K562 (cell line): ENCODE results near the gene TSPAN14. TPM values are rescaled to one million over a fixed set of nuclear protein-coding genes. Genes with fewer than 3 reads are reported as not detected.

Experiments used
- ARID1B ChIP-seq: fragments of 450-650 bp; IDR thresholded peaks from 2 replicates; pipeline ENCODE4 v1.6.1; 2016; ENCODE audit warnings: antibody characterized with exemption, mild to moderate bottlenecking, inconsistent platforms
- ATF4 ChIP-seq: fragments of 450-650 bp; formaldehyde crosslinking; IDR thresholded peaks from 2 replicates; pipeline ENCODE4 v1.4.0; 2022; ENCODE audit warnings: mild to moderate bottlenecking, moderate library complexity
- CC2D1A ChIP-seq: fragments of 450-650 bp; IDR thresholded peaks from 2 replicates; pipeline ENCODE4 v1.6.1; 2017; ENCODE audit warnings: mild to moderate bottlenecking
- CEBPB ChIP-seq: fragments of 450-650 bp; IDR thresholded peaks from 2 replicates; pipeline ENCODE4 v1.6.1; 2016; ENCODE audit warnings: missing genetic modification characterization, missing compliant biosample characterization
- E2F6 ChIP-seq, 2 experiments: IDR thresholded peaks; 2 replicates each; pipeline ENCODE4 v1.6.1; 2011; ENCODE audit warnings: borderline replicate concordance in 1 of 2, control low read depth in 1 of 2, low read depth in 1 of 2, low read length in 1 of 2, mild to moderate bottlenecking in 1 of 2, mixed read lengths in 1 of 2, moderate library complexity in 1 of 2; ENCODE audit not compliant: insufficient read depth in 1 of 2, insufficient read length in 1 of 2, poor library complexity in 1 of 2, severe bottlenecking in 1 of 2; ENCODE audit errors: extremely low read depth in 1 of 2
- ETV1 ChIP-seq: fragments of 450-650 bp; conservative IDR thresholded peaks from 2 replicates; pipeline ENCODE4 v1.6.1; 2016; ENCODE audit warnings: missing genetic modification characterization, control low read depth, low read depth, missing compliant biosample characterization
- JUND ChIP-seq, 2 experiments: IDR thresholded peaks; 2 replicates in 1 of 2; 3 replicates in 1 of 2; pipeline ENCODE4 v1.6.1; 2011; ENCODE audit warnings: borderline replicate concordance in 2 of 2, low read depth in 2 of 2, low read length in 2 of 2, improper control_type of control experiment in 1 of 2, missing biosample characterization in 1 of 2, missing genetic modification characterization in 1 of 2, missing genetic modification reagents in 1 of 2
- KDM1A ChIP-seq, 2 experiments: fragments of 450-650 bp; IDR thresholded peaks; 2 replicates each; pipeline ENCODE4 v1.6.1; 2016; ENCODE audit warnings: mild to moderate bottlenecking in 2 of 2
- KLF1 ChIP-seq: fragments of 450-650 bp; IDR thresholded peaks from 2 replicates; pipeline ENCODE4 v1.6.1; 2016; ENCODE audit warnings: missing genetic modification characterization, missing compliant biosample characterization
- MAFF ChIP-seq: IDR thresholded peaks from 2 replicates; pipeline ENCODE4 v1.6.1; 2012; ENCODE audit warnings: low read length, improper control_type of control experiment
- MAZ ChIP-seq, 2 experiments: fragments of 450-650 bp in 1 of 2; sonication (generic) in 1 of 2; formaldehyde crosslinking; IDR thresholded peaks in 1 of 2; conservative IDR thresholded peaks in 1 of 2; 2 replicates each; pipeline versions ENCODE4 v1.4.0 to v1.5.0; 2020; ENCODE audit warnings: mild to moderate bottlenecking in 1 of 2, missing genetic modification reagents in 1 of 2
- PHB2 ChIP-seq: fragments of 450-650 bp; IDR thresholded peaks from 2 replicates; pipeline ENCODE4 v1.6.1; 2017; ENCODE audit warnings: low read depth
- SFPQ ChIP-seq: fragments of 200-400 bp; formaldehyde crosslinking; IDR thresholded peaks from 2 replicates; pipeline ENCODE4 v1.6.1; 2017; ENCODE audit warnings: mild to moderate bottlenecking, low read depth, low read length, moderate library complexity
- SIRT6 ChIP-seq: IDR thresholded peaks from one replicate; pipeline ENCODE4 v1.6.1; 2012; ENCODE audit warnings: low read depth, mild to moderate bottlenecking, control low read depth, inconsistent platforms, low read length, moderate library complexity
- SMARCE1 ChIP-seq: fragments of 450-650 bp; IDR thresholded peaks from 2 replicates; pipeline ENCODE4 v1.7.1; 2016; ENCODE audit warnings: mild to moderate bottlenecking
- TFAP4 ChIP-seq: sonication (generic); formaldehyde crosslinking; IDR thresholded peaks from 2 replicates; pipeline ENCODE4 v1.8.0; 2022; ENCODE audit warnings: missing genetic modification reagents, mild to moderate bottlenecking, moderate library complexity, borderline replicate concordance
- THRB ChIP-seq: fragments of 450-650 bp; formaldehyde crosslinking; conservative IDR thresholded peaks from 2 replicates; pipeline ENCODE4 v1.4.0; 2022; ENCODE audit warnings: mild to moderate bottlenecking, missing genetic modification characterization
- ZFP1 ChIP-seq: fragments of 450-650 bp; formaldehyde crosslinking; IDR thresholded peaks from 2 replicates; pipeline ENCODE4 v1.4.0; 2020; ENCODE audit warnings: mild to moderate bottlenecking, mixed read lengths
- ZFX ChIP-seq: sonication (generic); formaldehyde crosslinking; IDR thresholded peaks from 2 replicates; pipeline ENCODE4 v1.8.0; 2022; ENCODE audit warnings: mild to moderate bottlenecking, missing genetic modification reagents, moderate library complexity
- ZNF384 ChIP-seq: IDR thresholded peaks from 2 replicates; pipeline ENCODE4 v1.6.1; 2012; ENCODE audit warnings: low read depth, low read length, improper control_type of control experiment
- polyA plus RNA-seq, 8 experiments: library from polyadenylated mRNA; depleted of rRNA in 4 of 8; stranded (reverse) in 5 of 8; unstranded in 3 of 8; fragments of >200 nt; fragmentation: Nextera tagmentation in 2 of 8; fragmentation: Illumina TruSeq in 1 of 8; extraction: Ambion mirVana in 2 of 8; extraction: Trizol in 1 of 8; gene quantifications; 2 replicates each; pipeline versions ENCODE4 v1.2.1 to v1.2.3, GENCODE V29; 2011 to 2014; ENCODE audit warnings: inconsistent platforms in 1 of 8, missing spikeins in 1 of 8
- total RNA-seq, 7 experiments: library from RNA; depleted of rRNA in 6 of 7; stranded (reverse); fragments of >200 nt in 6 of 7; fragmentation: Illumina TruSeq in 2 of 7; extraction: Trizol in 2 of 7; gene quantifications; 2 replicates each; pipeline versions ENCODE4 v1.2.1 to v1.2.3, GENCODE V29; 2011 to 2021; ENCODE audit warnings: low replicate concordance in 1 of 7

TSPAN14 gene
- total and polyA plus RNA-seq, 9 of the 15 experiments (the other 6 are each of a cell fraction or from before 2014, with no cell fraction given) = 5.8 to 92.9 (median 23.3) TPM

GRCh38 chr10:80498833-80499741 lies 45.0 kb downstream of the TSPAN14 start (continued):
- peak; percentile 38 to 45 for TF ChIP-seq KDM1A (IDR thresholded peaks at IDR 0.05)
- 0 out of 2 replicates have a peak, but pooled peaks have one; percentile 16 for TF ChIP-seq ZNF384
- peak; percentile 35; the same call in 1 of the 2 replicates for TF ChIP-seq ZFX
- no peak for TF ChIP-seq THRB (CRISPR knock-in tag)
- no peak for TF ChIP-seq SFPQ
- TF ChIP-seq ETV1 (tag) = peak; percentile 76
- no peak for TF ChIP-seq ZFP1 (CRISPR knock-in tag)
- TF ChIP-seq CC2D1A = no peak
- TF ChIP-seq KLF1 = no peak
- TF ChIP-seq MAZ (CRISPR knock-in tag; conservative IDR thresholded peaks at IDR 0.05 in 1 of 2, IDR thresholded peaks at IDR 0.05 in 1 of 2) = no peak
- TF ChIP-seq SMARCE1 = peak; percentile 84
- peak; percentile 97 for TF ChIP-seq JUND (IDR thresholded peaks at IDR 0.05; ENCODE audit: borderline replicate concordance, low read depth, low read length)
- TF ChIP-seq JUND (tag; IDR thresholded peaks at IDR 0.05; ENCODE audit: borderline replicate concordance, low read depth, low read length) = peak; percentile 96; the same call in 2 of the 3 replicates
- no peak for TF ChIP-seq PHB2
- peak; percentile 74 for TF ChIP-seq TFAP4 (CRISPR knock-in tag)
- no peak for TF ChIP-seq ATF4 (CRISPR knock-in tag)
- TF ChIP-seq MAFF = peak; percentile 54
- TF ChIP-seq CEBPB (tag) = peak; percentile 100
- no peak for TF ChIP-seq SIRT6
- peak; percentile 85 for TF ChIP-seq ARID1B
- peak in 1 of 2 experiments; percentile 18 for TF ChIP-seq E2F6 (IDR thresholded peaks at IDR 0.05; ENCODE audit: borderline replicate concordance in 1 of 2, extremely low read depth in 1 of 2, insufficient read depth in 1 of 2, insufficient read length in 1 of 2, low read depth in 1 of 2, low read length in 1 of 2, poor library complexity in 1 of 2, severe bottlenecking in 1 of 2)
